ENCODE results near the gene ABCC5.

The ABCC5 gene

GRCh38 chr3:183968666-183969245 lies 48.9 kb downstream of the ABCC5 start:
- no peak for DNase-seq

GRCh38 chr3:183967693-183968092 lies 50.0 kb downstream of the ABCC5 start:
- no peak for DNase-seq

GRCh38 chr3:183966361-183966791 lies 51.3 kb downstream of the ABCC5 start:
- no peak for DNase-seq

GRCh38 chr3:183962807-183963206 lies 54.9 kb downstream of the ABCC5 start:
- DNase-seq: peak; percentile 40

GRCh38 chr3:183959214-183959613 lies 58.5 kb downstream of the ABCC5 start:
- DNase-seq: no peak

GRCh38 chr3:183958775-183959174 lies 58.9 kb downstream of the ABCC5 start:
- no peak for DNase-seq

- no peak for DNase-seq
These were observed 59.5 kb downstream of the ABCC5 start for GRCh38 chr3:183958226-183958625.

GRCh38 chr3:183954875-183955274 lies 62.8 kb downstream of the ABCC5 start:
- DNase-seq: no peak

GRCh38 chr3:183953471-183954070 lies 64.1 kb downstream of the ABCC5 start:
- DNase-seq: no peak

GRCh38 chr3:183951459-183951858 lies 66.2 kb downstream of the ABCC5 start:
- no peak for DNase-seq

GRCh38 chr3:183949690-183950089 lies 68.0 kb downstream of the ABCC5 start:
- DNase-seq: no peak

GRCh38 chr3:183946037-183946436 lies 71.6 kb downstream of the ABCC5 start:
- DNase-seq: no peak

- no peak for DNase-seq
These were observed 72.9 kb downstream of the ABCC5 start for GRCh38 chr3:183944775-183945174.

GRCh38 chr3:183943739-183944138 lies 73.9 kb downstream of the ABCC5 start:
- no peak for DNase-seq

- no peak for DNase-seq
These were observed 76.5 kb downstream of the ABCC5 start for GRCh38 chr3:183941216-183941615.

GRCh38 chr3:183937601-183938286 lies 79.9 kb downstream of the ABCC5 start:
- DNase-seq: no peak

- DNase-seq: no peak
These were observed 84.5 kb downstream of the ABCC5 start for GRCh38 chr3:183933160-183933559.

GRCh38 chr3:183931881-183932280 lies 85.8 kb downstream of the ABCC5 start:
- no peak for DNase-seq

GRCh38 chr3:183930086-183930485 lies 87.6 kb downstream of the ABCC5 start:
- no peak for DNase-seq

- no peak for DNase-seq
These were observed 90.6 kb downstream of the ABCC5 start for GRCh38 chr3:183927059-183927458.

- no peak for DNase-seq
These were observed 92.7 kb downstream of the ABCC5 start for GRCh38 chr3:183924956-183925355.

- no peak for DNase-seq
These were observed 93.1 kb downstream of the ABCC5 start for GRCh38 chr3:183924543-183924942.

- DNase-seq: no peak
These were observed 95.3 kb downstream of the ABCC5 start for GRCh38 chr3:183922421-183922820.

- no peak for DNase-seq
These were observed 96.6 kb downstream of the ABCC5 start for GRCh38 chr3:183921096-183921495.

- no peak for DNase-seq
These were observed 97.3 kb downstream of the ABCC5 start for GRCh38 chr3:183920416-183920815.

All from NCI-H2171 (cell line).